SK-N-SH (cell line): ENCODE data around the gene CDK10.

Experiments
- EP300 ChIP-seq, 2 experiments: IDR thresholded peaks; 2 replicates each; pipeline versions ENCODE4 v1.4.0 to v1.6.1; 2012; ENCODE audit warnings: borderline replicate concordance in 1 of 2, low read depth in 1 of 2, low read length in 1 of 2
- EZH2phosphoT487 ChIP-seq: fragments of 200-600 bp; sonication (generic); IDR thresholded peaks from 2 replicates; pipeline ENCODE4 v1.6.1; 2017; ENCODE audit warnings: low read depth, mixed run types, mild to moderate bottlenecking, antibody characterized with exemption, moderate library complexity, borderline replicate concordance
- RAD21 ChIP-seq: IDR thresholded peaks from 2 replicates; pipeline ENCODE4 v1.6.1; 2012; ENCODE audit warnings: mild to moderate bottlenecking, low read length
- TAF1 ChIP-seq: IDR thresholded peaks from 2 replicates; pipeline ENCODE4 v1.6.1; 2012; ENCODE audit warnings: low read depth, mild to moderate bottlenecking, low read length, moderate library complexity, borderline replicate concordance
- TF ChIP-seq, protein P1 (sequence below): IDR thresholded peaks from 2 replicates; pipeline ENCODE4; 2012
- TF ChIP-seq, protein P2 (sequence below): fragments of 200-600 bp; sonication (generic); IDR thresholded peaks from 2 replicates; pipeline ENCODE4 v1.6.1; 2017; ENCODE audit warnings: antibody characterized with exemption, mild to moderate bottlenecking, moderate library complexity
- TF ChIP-seq, protein P3 (sequence below): fragments of 150-350 bp; IDR thresholded peaks from 2 replicates; pipeline ENCODE4 v1.6.1; 2017; ENCODE audit warnings: antibody characterized with exemption, low read length, low read depth, borderline replicate concordance

DNA sequence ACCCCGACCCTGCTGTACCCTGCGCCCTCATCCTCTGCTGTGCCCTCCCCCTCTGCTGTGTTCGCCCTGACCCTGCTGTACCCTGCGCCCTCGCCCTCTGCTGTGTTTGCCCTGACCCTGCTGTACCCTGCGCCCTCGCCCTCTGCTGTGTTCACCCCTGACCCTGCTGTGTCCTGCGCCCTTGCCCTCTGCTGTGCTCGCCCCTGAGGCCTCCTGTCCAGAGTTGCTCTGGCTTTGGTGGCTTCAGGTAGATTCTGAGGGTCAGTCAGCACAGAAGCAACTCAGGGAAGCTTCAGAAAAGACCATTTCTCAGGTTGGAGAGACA, 46.4 kb downstream of the CDK10 start:
- TF ChIP-seq, protein P1, sequence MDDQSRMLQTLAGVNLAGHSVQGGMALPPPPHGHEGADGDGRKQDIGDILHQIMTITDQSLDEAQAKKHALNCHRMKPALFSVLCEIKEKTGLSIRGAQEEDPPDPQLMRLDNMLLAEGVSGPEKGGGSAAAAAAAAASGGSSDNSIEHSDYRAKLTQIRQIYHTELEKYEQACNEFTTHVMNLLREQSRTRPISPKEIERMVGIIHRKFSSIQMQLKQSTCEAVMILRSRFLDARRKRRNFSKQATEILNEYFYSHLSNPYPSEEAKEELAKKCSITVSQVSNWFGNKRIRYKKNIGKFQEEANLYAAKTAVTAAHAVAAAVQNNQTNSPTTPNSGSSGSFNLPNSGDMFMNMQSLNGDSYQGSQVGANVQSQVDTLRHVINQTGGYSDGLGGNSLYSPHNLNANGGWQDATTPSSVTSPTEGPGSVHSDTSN, result no peak
- TF ChIP-seq, protein P2, sequence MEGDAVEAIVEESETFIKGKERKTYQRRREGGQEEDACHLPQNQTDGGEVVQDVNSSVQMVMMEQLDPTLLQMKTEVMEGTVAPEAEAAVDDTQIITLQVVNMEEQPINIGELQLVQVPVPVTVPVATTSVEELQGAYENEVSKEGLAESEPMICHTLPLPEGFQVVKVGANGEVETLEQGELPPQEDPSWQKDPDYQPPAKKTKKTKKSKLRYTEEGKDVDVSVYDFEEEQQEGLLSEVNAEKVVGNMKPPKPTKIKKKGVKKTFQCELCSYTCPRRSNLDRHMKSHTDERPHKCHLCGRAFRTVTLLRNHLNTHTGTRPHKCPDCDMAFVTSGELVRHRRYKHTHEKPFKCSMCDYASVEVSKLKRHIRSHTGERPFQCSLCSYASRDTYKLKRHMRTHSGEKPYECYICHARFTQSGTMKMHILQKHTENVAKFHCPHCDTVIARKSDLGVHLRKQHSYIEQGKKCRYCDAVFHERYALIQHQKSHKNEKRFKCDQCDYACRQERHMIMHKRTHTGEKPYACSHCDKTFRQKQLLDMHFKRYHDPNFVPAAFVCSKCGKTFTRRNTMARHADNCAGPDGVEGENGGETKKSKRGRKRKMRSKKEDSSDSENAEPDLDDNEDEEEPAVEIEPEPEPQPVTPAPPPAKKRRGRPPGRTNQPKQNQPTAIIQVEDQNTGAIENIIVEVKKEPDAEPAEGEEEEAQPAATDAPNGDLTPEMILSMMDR, result no peak
- TF ChIP-seq, protein P3, sequence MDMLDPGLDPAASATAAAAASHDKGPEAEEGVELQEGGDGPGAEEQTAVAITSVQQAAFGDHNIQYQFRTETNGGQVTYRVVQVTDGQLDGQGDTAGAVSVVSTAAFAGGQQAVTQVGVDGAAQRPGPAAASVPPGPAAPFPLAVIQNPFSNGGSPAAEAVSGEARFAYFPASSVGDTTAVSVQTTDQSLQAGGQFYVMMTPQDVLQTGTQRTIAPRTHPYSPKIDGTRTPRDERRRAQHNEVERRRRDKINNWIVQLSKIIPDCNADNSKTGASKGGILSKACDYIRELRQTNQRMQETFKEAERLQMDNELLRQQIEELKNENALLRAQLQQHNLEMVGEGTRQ, result no peak
- no peak for TF ChIP-seq TAF1
- TF ChIP-seq EZH2phosphoT487, result no peak
- no peak for TF ChIP-seq EP300 (IDR thresholded peaks at IDR 0.05; ENCODE audit: borderline replicate concordance in 1 of 2, low read depth in 1 of 2, low read length in 1 of 2)
- no peak for TF ChIP-seq RAD21
